ENCODE results near the gene OST4.
"Not testable (repeated sequence)": the region's sequence is repeated elsewhere in the genome, so short reads cannot be mapped to it uniquely, and the experiment has no call there.

Gene OST4

GRCh38 chr2:27083410-27084296 is 12.2 kb upstream of the OST4 start:
- no peak for DNase-seq (ENCODE audit: low read depth)
- H3K4me1 ChIP-seq (ENCODE audit: control insufficient read depth, insufficient read depth, low read length), result peaks cover 41% of the 10 kb centered on the region
- H3K4me3 ChIP-seq (ENCODE audit: low read length), result no peak overlapping the region
- H3K27me3 ChIP-seq (replicated peaks; ENCODE audit: control insufficient read depth, insufficient read depth, low read length), result no peaks in the 10 kb centered on the region
- H3K9ac ChIP-seq (ENCODE audit: low read length), result no peak overlapping the region
- H3K9me3 ChIP-seq (ENCODE audit: control insufficient read depth, low read length), result no peaks in the 10 kb centered on the region
- peaks cover 10% of the 10 kb centered on the region for H3K36me3 ChIP-seq (ENCODE audit: control insufficient read depth, insufficient read depth, low read length, severe bottlenecking)

- no peak for DNase-seq (ENCODE audit: low read depth)
- H3K4me3 ChIP-seq (ENCODE audit: low read length), result no peak overlapping the region
- peaks cover 10% of the 10 kb centered on the region for H3K36me3 ChIP-seq (ENCODE audit: control insufficient read depth, insufficient read depth, low read length, severe bottlenecking)
- H3K9ac ChIP-seq (ENCODE audit: low read length), result no peak overlapping the region
- no peaks in the 10 kb centered on the region for H3K9me3 ChIP-seq (ENCODE audit: control insufficient read depth, low read length)
- no peaks in the 10 kb centered on the region for H3K27me3 ChIP-seq (replicated peaks; ENCODE audit: control insufficient read depth, insufficient read depth, low read length)
- peaks cover 43% of the 10 kb centered on the region for H3K4me1 ChIP-seq (ENCODE audit: control insufficient read depth, insufficient read depth, low read length)
These were observed 11.4 kb upstream of the OST4 start for GRCh38 chr2:27082773-27083409.

- H3K4me3 ChIP-seq (ENCODE audit: low read length), result no peak overlapping the region
- no peaks in the 10 kb centered on the region for H3K9me3 ChIP-seq (ENCODE audit: control insufficient read depth, low read length)
These were observed 10.7 kb upstream of the OST4 start for GRCh38 chr2:27081984-27082772.

DNA sequence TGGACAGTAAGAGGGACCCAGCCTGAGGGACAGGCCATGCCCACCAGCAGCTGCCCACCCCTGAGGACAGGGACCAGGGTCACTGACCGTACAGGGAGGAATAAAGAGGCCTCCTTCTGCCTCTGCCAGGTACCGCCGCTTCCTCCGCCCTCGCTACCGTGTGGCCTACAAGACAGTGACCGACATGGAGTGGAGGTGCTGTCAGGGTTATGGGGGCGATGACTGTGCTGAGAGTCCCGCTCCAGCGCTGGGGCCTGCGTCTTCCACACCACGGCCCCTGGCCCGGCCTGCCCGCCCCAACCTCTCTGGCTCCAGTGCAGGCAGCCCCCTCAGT is 9.1 kb upstream of the OST4 start:
- peaks cover 37% of the 10 kb centered on the region for H3K4me1 ChIP-seq (ENCODE audit: control insufficient read depth, insufficient read depth, low read length)
- no peak for DNase-seq (ENCODE audit: low read depth)
- H3K4me3 ChIP-seq (ENCODE audit: low read length), result peak overlapping the region; percentile 91
- H3K9me3 ChIP-seq (ENCODE audit: control insufficient read depth, low read length), result no peaks in the 10 kb centered on the region
- H3K27me3 ChIP-seq (replicated peaks; ENCODE audit: control insufficient read depth, insufficient read depth, low read length), result no peaks in the 10 kb centered on the region
- H3K9ac ChIP-seq (ENCODE audit: low read length), result peak overlapping the region; percentile 94
- peaks cover 10% of the 10 kb centered on the region for H3K36me3 ChIP-seq (ENCODE audit: control insufficient read depth, insufficient read depth, low read length, severe bottlenecking)

More at GRCh38 chr2:27081984-27082772, 10.7 kb upstream of the OST4 start:
- no peak overlapping the region for H3K9ac ChIP-seq (ENCODE audit: low read length)
- H3K4me1 ChIP-seq (ENCODE audit: control insufficient read depth, insufficient read depth, low read length), result peaks cover 45% of the 10 kb centered on the region
- DNase-seq (ENCODE audit: low read depth), result no peak
- peaks cover 10% of the 10 kb centered on the region for H3K36me3 ChIP-seq (ENCODE audit: control insufficient read depth, insufficient read depth, low read length, severe bottlenecking)
- no peaks in the 10 kb centered on the region for H3K27me3 ChIP-seq (replicated peaks; ENCODE audit: control insufficient read depth, insufficient read depth, low read length)

- H3K4me1 ChIP-seq (ENCODE audit: control insufficient read depth, insufficient read depth, low read length), result peaks cover 34% of the 10 kb centered on the region
These were observed 8.7 kb upstream of the OST4 start for GRCh38 chr2:27080140-27080469.

DNA sequence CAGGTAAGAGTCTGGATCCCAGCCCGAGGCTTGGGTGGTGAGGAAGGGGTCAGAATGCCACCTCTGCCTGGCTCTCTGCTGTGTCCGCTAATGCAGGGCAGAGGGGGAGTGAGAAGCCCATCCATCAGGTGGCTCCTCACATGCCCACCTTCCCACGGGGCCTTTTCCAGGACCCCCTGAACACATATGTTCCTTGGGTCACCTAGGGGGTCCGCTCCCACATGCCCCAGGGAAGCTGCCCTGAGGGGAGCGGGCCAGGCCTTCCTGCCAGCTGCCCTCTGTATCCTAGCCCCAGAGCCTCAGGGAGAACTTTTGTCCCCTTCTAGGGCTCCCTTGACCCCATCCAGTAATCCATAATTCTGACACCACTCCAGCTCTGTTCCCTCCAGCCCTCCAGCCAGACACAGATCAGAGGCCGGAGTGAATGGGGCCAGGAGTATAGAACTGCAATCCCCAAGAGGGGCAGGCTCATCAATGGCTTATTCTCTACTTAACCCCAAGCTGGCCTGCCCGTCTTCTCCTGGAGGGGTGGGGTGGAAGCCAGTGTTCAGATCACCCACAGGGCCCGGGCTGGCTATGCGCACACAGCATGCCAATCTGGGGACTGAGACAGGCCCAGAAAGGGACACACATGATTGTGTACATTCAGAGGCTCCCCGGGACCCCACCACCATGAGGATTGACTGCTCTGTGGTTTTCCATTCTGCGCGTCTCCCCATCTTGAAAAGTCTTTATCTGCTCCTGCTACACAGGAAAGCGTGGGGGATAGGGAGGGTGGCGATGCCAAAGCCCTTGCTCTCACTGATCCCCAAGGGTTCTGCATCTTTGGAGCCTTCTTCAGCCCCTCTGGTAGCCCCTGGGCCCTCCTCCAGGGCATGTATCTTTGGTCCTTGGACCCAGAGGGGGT is 8.0 kb upstream of the OST4 start:
- H3K9ac ChIP-seq (ENCODE audit: low read length), result peak overlapping the region; percentile 94
- H3K36me3 ChIP-seq (ENCODE audit: control insufficient read depth, insufficient read depth, low read length, severe bottlenecking), result peaks cover 10% of the 10 kb centered on the region
- DNase-seq (ENCODE audit: low read depth), result peak; percentile 55
- H3K27me3 ChIP-seq (replicated peaks; ENCODE audit: control insufficient read depth, insufficient read depth, low read length), result no peaks in the 10 kb centered on the region
- peaks cover 39% of the 10 kb centered on the region for H3K4me1 ChIP-seq (ENCODE audit: control insufficient read depth, insufficient read depth, low read length)
- H3K4me3 ChIP-seq (ENCODE audit: low read length), result peak overlapping the region; percentile 91
- H3K9me3 ChIP-seq (ENCODE audit: control insufficient read depth, low read length), result no peaks in the 10 kb centered on the region

More at GRCh38 chr2:27080140-27080469, 8.7 kb upstream of the OST4 start:
- Histone ChIP-seq H3K9me3 (ENCODE audit: control insufficient read depth, low read length) (no peaks in the 10 kb centered on the region), H3K4me3 (ENCODE audit: low read length) (peak overlapping the region; percentile 91), H3K27me3 (replicated peaks; ENCODE audit: control insufficient read depth, insufficient read depth, low read length) (no peaks in the 10 kb centered on the region), H3K9ac (ENCODE audit: low read length) (peak overlapping the region; percentile 94), H3K36me3 (ENCODE audit: control insufficient read depth, insufficient read depth, low read length, severe bottlenecking) (peaks cover 10% of the 10 kb centered on the region)
- peak; percentile 37 for DNase-seq (ENCODE audit: low read depth)

DNA sequence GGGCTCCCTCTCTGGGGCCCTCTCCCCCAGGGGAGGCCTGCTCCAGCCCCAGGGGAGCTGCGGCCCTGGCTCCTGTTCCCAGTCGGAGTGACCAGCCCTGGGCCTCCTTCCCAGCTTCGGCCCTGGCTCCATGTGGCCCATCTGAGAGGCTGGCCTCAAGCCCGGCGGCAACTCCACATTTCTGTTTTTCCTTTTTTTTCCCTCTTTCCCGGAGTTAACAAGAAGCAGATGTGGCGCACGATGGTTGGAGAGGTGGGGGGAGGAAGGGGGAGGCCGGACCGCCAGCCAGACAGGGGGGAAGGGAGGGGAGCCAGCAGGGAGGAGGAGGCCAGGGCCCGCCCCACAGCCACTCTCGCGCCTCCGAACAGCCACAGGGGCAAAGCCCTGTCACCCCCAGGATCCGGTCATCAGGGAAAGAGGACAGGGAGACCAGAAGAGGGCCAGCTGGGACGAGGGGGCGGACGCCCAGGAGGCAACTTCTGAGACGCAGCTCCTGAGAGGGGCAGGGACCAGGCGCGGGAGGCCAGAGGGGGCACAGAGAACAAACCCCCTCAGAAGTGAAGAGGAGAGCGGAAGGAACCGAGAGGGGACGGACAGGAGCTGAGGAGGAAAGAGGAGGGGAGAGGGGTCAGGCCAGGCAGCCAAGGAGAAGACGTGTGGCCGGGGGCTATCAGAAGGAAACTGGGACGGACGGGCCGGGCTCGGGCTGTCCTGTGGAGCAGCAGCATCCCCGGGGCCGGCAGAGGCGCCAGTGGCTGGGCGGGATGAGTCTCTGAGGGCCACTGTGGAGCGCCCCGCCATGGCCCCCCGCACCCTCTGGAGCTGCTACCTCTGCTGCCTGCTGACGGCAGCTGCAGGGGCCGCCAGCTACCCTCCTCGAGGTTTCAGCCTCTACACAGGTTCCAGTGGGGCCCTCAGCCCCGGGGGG is 7.1 kb upstream of the OST4 start, which contains the start of gene EMILIN1:
EMILIN1 (plus strand) TSS at position 349 of the 928 bp plus-strand sequence; CDS start at position 800, 451 bp downstream.
- peaks cover 46% of the 10 kb centered on the region for H3K4me1 ChIP-seq (ENCODE audit: control insufficient read depth, insufficient read depth, low read length)
- peak; percentile 99 for DNase-seq (ENCODE audit: low read depth)
- peak within 1 kb of the TSS; percentile 94 for H3K9ac ChIP-seq (ENCODE audit: low read length)
- H3K27me3 ChIP-seq (replicated peaks; ENCODE audit: control insufficient read depth, insufficient read depth, low read length), result no peaks in the 10 kb centered on the region
- H3K9me3 ChIP-seq (ENCODE audit: control insufficient read depth, low read length), result no peaks in the 10 kb centered on the region
- H3K36me3 ChIP-seq (ENCODE audit: control insufficient read depth, insufficient read depth, low read length, severe bottlenecking), result peaks cover 10% of the 10 kb centered on the region
- H3K4me3 ChIP-seq (ENCODE audit: low read length), result peak within 1 kb of the TSS; percentile 91

- no peak overlapping the region for H3K9ac ChIP-seq (ENCODE audit: low read length)
- peaks cover 49% of the 10 kb centered on the region for H3K4me1 ChIP-seq (ENCODE audit: control insufficient read depth, insufficient read depth, low read length)
- H3K9me3 ChIP-seq (ENCODE audit: control insufficient read depth, low read length), result no peaks in the 10 kb centered on the region
- no peak for DNase-seq (ENCODE audit: low read depth)
- H3K27me3 ChIP-seq (replicated peaks; ENCODE audit: control insufficient read depth, insufficient read depth, low read length), result no peaks in the 10 kb centered on the region
- peaks cover 5% of the 10 kb centered on the region for H3K36me3 ChIP-seq (ENCODE audit: control insufficient read depth, insufficient read depth, low read length, severe bottlenecking)
- no peak overlapping the region for H3K4me3 ChIP-seq (ENCODE audit: low read length)
These were observed 5.8 kb upstream of the OST4 start for GRCh38 chr2:27077231-27077630.

- no peak for DNase-seq (ENCODE audit: low read depth)
- H3K9ac ChIP-seq (ENCODE audit: low read length), result no peak overlapping the region
- no peaks in the 10 kb centered on the region for H3K9me3 ChIP-seq (ENCODE audit: control insufficient read depth, low read length)
- H3K4me1 ChIP-seq (ENCODE audit: control insufficient read depth, insufficient read depth, low read length), result peaks cover 49% of the 10 kb centered on the region
- no peaks in the 10 kb centered on the region for H3K36me3 ChIP-seq (ENCODE audit: control insufficient read depth, insufficient read depth, low read length, severe bottlenecking)
- H3K4me3 ChIP-seq (ENCODE audit: low read length), result no peak overlapping the region
- no peaks in the 10 kb centered on the region for H3K27me3 ChIP-seq (replicated peaks; ENCODE audit: control insufficient read depth, insufficient read depth, low read length)
These were observed 4.9 kb upstream of the OST4 start for GRCh38 chr2:27076323-27076722.

GRCh38 chr2:27075566-27075871 is 4.1 kb upstream of the OST4 start:
- H3K4me3 ChIP-seq (ENCODE audit: low read length); DNase-seq (ENCODE audit: low read depth); H3K36me3 ChIP-seq (ENCODE audit: control insufficient read depth, insufficient read depth, low read length, severe bottlenecking); H3K9me3 ChIP-seq (ENCODE audit: control insufficient read depth, low read length); H3K9ac ChIP-seq (ENCODE audit: low read length); H3K27me3 ChIP-seq (replicated peaks; ENCODE audit: control insufficient read depth, insufficient read depth, low read length): not testable (repeated sequence)
- H3K4me1 ChIP-seq (ENCODE audit: control insufficient read depth, insufficient read depth, low read length), result peaks cover 44% of the 10 kb centered on the region

All from adipocyte (in vitro differentiated cells).